Mesendoderm (in vitro differentiated cells): Measurements from ENCODE around the gene PTPRE.

Source experiments
- DNase-seq: peaks from one replicate; pipeline ENCODE4 v3.0.0; 2013
- H2AK5ac ChIP-seq: 2 replicates; pipeline ENCODE4 v1.6.1; 2013; ENCODE audit warnings: low read length, inconsistent platforms
- H2BK120ac ChIP-seq: 2 replicates; pipeline ENCODE4 v1.6.1; 2013; ENCODE audit warnings: low read depth, mild to moderate bottlenecking, low read length, moderate library complexity, mixed read lengths
- H2BK15ac ChIP-seq: replicated peaks from 2 replicates; pipeline ENCODE4 v1.6.1; 2013; ENCODE audit warnings: low read depth, mild to moderate bottlenecking, moderate library complexity
- H2BK5ac ChIP-seq: 2 replicates; pipeline ENCODE4 v1.6.1; 2013; ENCODE audit warnings: low read length, inconsistent platforms
- H3K18ac ChIP-seq: 2 replicates; pipeline ENCODE4 v1.6.1; 2013; ENCODE audit warnings: mild to moderate bottlenecking, low read length, mixed read lengths
- H3K23ac ChIP-seq: one replicate; pipeline ENCODE4 v1.6.1; 2013; ENCODE audit warnings: low read length
- H3K27ac ChIP-seq: 2 replicates; pipeline ENCODE4 v1.5.1; 2013; ENCODE audit warnings: low read depth, mild to moderate bottlenecking, inconsistent platforms, low read length, moderate library complexity
- H3K27me3 ChIP-seq: 2 replicates; pipeline ENCODE4 v1.6.1; 2013; ENCODE audit warnings: low read length, control low read depth, mild to moderate bottlenecking, inconsistent platforms; ENCODE audit not compliant: insufficient read depth, poor library complexity
- H3K36me3 ChIP-seq: 2 replicates; pipeline ENCODE4 v1.6.1; 2013; ENCODE audit warnings: low read length, inconsistent platforms; ENCODE audit not compliant: control insufficient read depth, insufficient read depth
- H3K4ac ChIP-seq: one replicate; pipeline ENCODE4 v1.6.1; 2013; ENCODE audit warnings: low read depth, mild to moderate bottlenecking, low read length, moderate library complexity
- H3K4me1 ChIP-seq: 2 replicates; pipeline ENCODE4 v1.6.1; 2013; ENCODE audit warnings: low read depth, low read length, inconsistent platforms; ENCODE audit not compliant: control insufficient read depth
- H3K4me2 ChIP-seq: 2 replicates; pipeline ENCODE4 v1.6.1; 2013; ENCODE audit warnings: low read length
- H3K4me3 ChIP-seq: 2 replicates; pipeline ENCODE4 v1.5.1; 2013; ENCODE audit warnings: mild to moderate bottlenecking, low read length
- H3K56ac ChIP-seq: one replicate; pipeline ENCODE4 v1.6.1; 2013; ENCODE audit warnings: low read length
- H3K79me1 ChIP-seq: 2 replicates; pipeline ENCODE4 v1.6.1; 2013; ENCODE audit warnings: low read length, inconsistent platforms
- H3K79me2 ChIP-seq: 2 replicates; pipeline ENCODE4 v1.6.1; 2013; ENCODE audit warnings: mild to moderate bottlenecking, low read length; ENCODE audit not compliant: control insufficient read depth, insufficient read depth
- H3K9ac ChIP-seq: 2 replicates; pipeline ENCODE4 v1.6.1; 2013; ENCODE audit warnings: low read length, inconsistent platforms
- H4K5ac ChIP-seq: one replicate; pipeline ENCODE4 v1.6.1; 2013; ENCODE audit warnings: low read length
- H4K8ac ChIP-seq: one replicate; pipeline ENCODE4 v1.6.1; 2013; ENCODE audit warnings: low read depth, mild to moderate bottlenecking, control low read depth, low read length, moderate library complexity
- WGBS: extraction: QIAGEN DNeasy Blood & Tissue Kit; methylation state at CpG from one replicate; pipeline ENCODE4 v1.1.7; 2013; ENCODE audit warnings: low lambda C conversion rate, missing lambda C conversion rate; ENCODE audit not compliant: insufficient coverage; ENCODE audit errors: extremely low coverage; 5-methylcytosine and 5-hydroxymethylcytosine counted together

Gene PTPRE

GRCh38 chr10:128028508-128029289 is 121.8 kb downstream of the PTPRE start:
- WGBS, result no CpG with 5 or more reads among the region's 24 CpGs
- Histone ChIP-seq H3K79me1 (no peaks in the 10 kb centered on the region), H3K4me3 (no peak overlapping the region), H3K23ac (no peak overlapping the region), H2BK5ac (no peak overlapping the region), H2AK5ac (no peak overlapping the region), H2BK120ac (no peak overlapping the region), H4K8ac (no peak overlapping the region), H3K18ac (no peak overlapping the region), H3K36me3 (no peaks in the 10 kb centered on the region), H3K56ac (no peak overlapping the region), H3K4me2 (no peak overlapping the region), H3K4me1 (no peaks in the 10 kb centered on the region), H3K79me2 (no peaks in the 10 kb centered on the region), H4K5ac (no peak overlapping the region), H3K4ac (no peak overlapping the region), H3K27ac (no peak overlapping the region), H3K9ac (no peak overlapping the region), H3K27me3 (no peaks in the 10 kb centered on the region), H2BK15ac (no peak overlapping the region)
- no peak for DNase-seq

GRCh38 chr10:128029290-128029651 is 122.4 kb downstream of the PTPRE start:
- Histone ChIP-seq H3K4ac (no peak overlapping the region), H2AK5ac (no peak overlapping the region), H3K4me3 (no peak overlapping the region), H4K8ac (no peak overlapping the region), H3K56ac (no peak overlapping the region), H3K23ac (no peak overlapping the region), H3K18ac (no peak overlapping the region), H3K4me1 (no peaks in the 10 kb centered on the region), H3K79me2 (no peaks in the 10 kb centered on the region), H3K36me3 (no peaks in the 10 kb centered on the region), H3K79me1 (no peaks in the 10 kb centered on the region), H3K4me2 (no peak overlapping the region), H4K5ac (no peak overlapping the region), H2BK15ac (no peak overlapping the region), H3K27me3 (no peaks in the 10 kb centered on the region), H3K27ac (no peak overlapping the region), H2BK5ac (no peak overlapping the region), H2BK120ac (no peak overlapping the region), H3K9ac (no peak overlapping the region)
- WGBS, result no CpG with 5 or more reads among the region's 7 CpGs
- no peak for DNase-seq

DNA sequence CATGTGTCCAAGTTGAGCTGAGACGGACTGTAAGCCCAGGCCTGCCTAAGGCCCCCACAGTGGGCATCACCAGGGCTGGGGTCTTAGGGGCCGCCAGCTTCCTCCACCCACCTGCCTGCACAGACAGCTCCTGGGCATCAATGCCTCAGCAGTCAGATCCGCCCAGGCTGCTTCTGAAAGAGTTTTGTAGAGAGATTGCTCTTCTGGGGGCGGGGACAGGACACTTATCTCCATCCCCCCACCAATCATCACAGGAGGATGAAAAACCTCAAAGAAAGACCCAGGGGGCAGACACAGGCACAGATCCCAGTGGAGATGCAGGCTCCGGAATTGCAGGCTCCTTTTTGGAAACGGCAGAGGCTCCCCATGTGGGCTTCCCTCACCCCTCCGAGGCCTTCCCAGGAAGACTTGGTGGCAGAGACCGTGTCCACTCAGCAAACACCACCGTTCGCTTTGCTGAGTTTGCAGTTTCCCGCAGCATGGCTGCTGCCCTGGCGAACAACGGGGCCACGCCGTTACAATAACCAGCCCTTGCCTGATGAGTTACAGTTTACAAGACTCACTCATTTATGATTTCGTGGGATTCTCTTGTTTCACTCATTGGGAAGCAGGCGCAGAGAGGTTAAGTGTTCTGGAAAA is 122.9 kb downstream of the PTPRE start:
- Histone ChIP-seq H3K27ac (no peak overlapping the region), H3K4ac (no peak overlapping the region), H2BK5ac (no peak overlapping the region), H2BK120ac (no peak overlapping the region), H3K27me3 (no peaks in the 10 kb centered on the region), H3K18ac (no peak overlapping the region), H2BK15ac (no peak overlapping the region), H3K56ac (no peak overlapping the region), H3K4me3 (no peak overlapping the region), H4K8ac (no peak overlapping the region), H2AK5ac (no peak overlapping the region), H3K9ac (no peak overlapping the region), H3K4me1 (no peaks in the 10 kb centered on the region), H3K79me2 (no peaks in the 10 kb centered on the region), H3K36me3 (no peaks in the 10 kb centered on the region), H4K5ac (no peak overlapping the region), H3K23ac (no peak overlapping the region), H3K79me1 (no peaks in the 10 kb centered on the region), H3K4me2 (no peak overlapping the region)
- DNase-seq, result no peak
- no CpG with 5 or more reads among the region's 17 CpGs for WGBS

DNA sequence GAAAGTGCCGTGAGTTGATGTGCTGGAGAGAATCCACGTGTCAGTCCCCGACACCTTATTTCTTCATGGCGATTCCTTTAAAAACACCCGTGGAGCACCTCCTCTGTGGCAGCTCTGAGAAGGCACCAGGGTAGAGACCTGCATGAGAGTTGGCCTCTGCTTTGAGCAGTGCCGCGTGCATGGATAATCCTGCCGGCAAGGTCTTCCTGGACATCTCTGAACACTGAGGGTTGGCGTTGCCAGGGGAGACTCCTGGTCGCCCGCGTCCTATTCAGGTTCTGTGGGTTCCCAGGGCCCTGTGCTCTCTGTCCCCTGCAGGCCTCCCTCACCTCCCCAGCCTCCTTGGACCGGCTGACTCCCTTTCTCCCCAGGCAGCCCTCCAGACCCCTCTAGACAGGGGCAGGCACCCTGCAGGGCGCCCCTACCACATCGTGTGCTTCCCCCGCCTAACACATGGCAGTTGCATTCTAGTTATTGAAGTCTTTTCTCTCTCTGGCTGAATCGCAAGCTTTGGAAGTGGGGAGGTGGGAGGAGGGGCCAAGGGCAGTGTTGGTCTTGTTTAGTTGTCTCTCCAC is 123.7 kb downstream of the PTPRE start:
- H3K4me3 ChIP-seq, result no peak overlapping the region
- H3K18ac ChIP-seq, result no peak overlapping the region
- no peak overlapping the region for H2BK15ac ChIP-seq
- H3K9ac ChIP-seq, result no peak overlapping the region
- no peaks in the 10 kb centered on the region for H3K79me1 ChIP-seq
- no peaks in the 10 kb centered on the region for H3K27me3 ChIP-seq
- H3K36me3 ChIP-seq, result no peaks in the 10 kb centered on the region
- H3K56ac ChIP-seq, result no peak overlapping the region
- H3K4ac ChIP-seq, result no peak overlapping the region
- H2BK5ac ChIP-seq, result no peak overlapping the region
- no peak for DNase-seq
- H3K79me2 ChIP-seq, result no peaks in the 10 kb centered on the region
- H4K8ac ChIP-seq, result no peak overlapping the region
- no peak overlapping the region for H2BK120ac ChIP-seq
- H4K5ac ChIP-seq, result no peak overlapping the region
- no peak overlapping the region for H3K27ac ChIP-seq
- H3K4me2 ChIP-seq, result no peak overlapping the region
- H3K4me1 ChIP-seq, result no peaks in the 10 kb centered on the region
- no CpG with 5 or more reads among the region's 17 CpGs for WGBS
- no peak overlapping the region for H3K23ac ChIP-seq
- H2AK5ac ChIP-seq, result no peak overlapping the region

- Histone ChIP-seq H3K4me3 (no peak overlapping the region), H2BK120ac (no peak overlapping the region), H4K8ac (no peak overlapping the region), H3K56ac (no peak overlapping the region), H3K79me1 (no peaks in the 10 kb centered on the region), H3K4ac (no peak overlapping the region), H3K27ac (no peak overlapping the region), H3K4me1 (no peaks in the 10 kb centered on the region), H2AK5ac (no peak overlapping the region), H2BK5ac (no peak overlapping the region), H3K36me3 (no peaks in the 10 kb centered on the region), H3K4me2 (no peak overlapping the region), H3K79me2 (no peaks in the 10 kb centered on the region), H3K18ac (no peak overlapping the region), H2BK15ac (no peak overlapping the region), H4K5ac (no peak overlapping the region), H3K9ac (no peak overlapping the region), H3K23ac (no peak overlapping the region), H3K27me3 (no peaks in the 10 kb centered on the region)
- no peak for DNase-seq
- WGBS, result no CpG with 5 or more reads among the region's 9 CpGs
Measured at GRCh38 chr10:128031216-128031615, 124.3 kb downstream of the PTPRE start.
